NCI-H2029 (cell line): ENCODE data around the gene SLC38A10.

Experiments
- DNase-seq: peaks from one replicate; lab custom pipeline; 2025; lab: John Stamatoyannopoulos, UW

Gene SLC38A10

DNA sequence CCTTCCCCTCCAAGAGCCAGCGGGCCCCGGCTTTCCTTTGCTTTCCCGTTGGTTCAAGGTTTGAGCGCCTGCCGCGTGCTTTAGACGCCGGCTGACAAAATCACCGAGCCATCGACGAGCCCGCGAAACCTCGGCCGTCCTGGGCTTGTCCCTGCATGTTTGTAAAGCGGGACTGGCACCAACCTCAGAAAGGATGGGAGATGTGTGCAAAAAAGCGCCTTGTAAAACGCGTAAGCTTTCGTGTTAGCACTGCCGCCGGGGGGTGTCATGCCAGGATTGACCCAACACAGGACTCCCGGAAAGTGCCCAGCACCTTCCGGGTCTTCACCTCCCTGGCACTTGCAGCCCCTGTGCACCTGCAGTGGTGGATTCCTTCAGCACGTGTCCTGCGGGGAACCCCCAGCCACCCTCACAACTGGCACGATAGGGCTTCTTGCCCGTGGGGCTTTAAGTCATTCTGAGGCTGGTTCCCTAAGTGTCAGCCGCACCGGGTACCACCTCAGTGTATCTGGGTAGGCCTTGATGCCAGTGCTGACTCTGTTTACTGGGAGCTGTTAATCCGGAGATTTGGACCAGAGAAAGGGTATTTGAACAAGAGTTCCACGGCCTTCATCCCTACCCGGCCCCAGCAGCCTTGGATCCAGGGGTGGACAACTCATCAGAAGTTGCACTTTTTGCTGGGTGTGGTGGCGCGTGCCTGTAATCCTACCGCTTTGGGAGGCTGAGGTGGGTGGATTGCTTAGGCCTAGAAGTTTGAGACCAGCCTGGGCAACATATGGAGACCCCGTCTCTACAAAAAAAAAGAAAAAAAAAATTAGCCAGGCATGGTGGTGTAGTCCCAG, 55.2 kb downstream of the SLC38A10 start:
- DNase-seq: no peak

DNA sequence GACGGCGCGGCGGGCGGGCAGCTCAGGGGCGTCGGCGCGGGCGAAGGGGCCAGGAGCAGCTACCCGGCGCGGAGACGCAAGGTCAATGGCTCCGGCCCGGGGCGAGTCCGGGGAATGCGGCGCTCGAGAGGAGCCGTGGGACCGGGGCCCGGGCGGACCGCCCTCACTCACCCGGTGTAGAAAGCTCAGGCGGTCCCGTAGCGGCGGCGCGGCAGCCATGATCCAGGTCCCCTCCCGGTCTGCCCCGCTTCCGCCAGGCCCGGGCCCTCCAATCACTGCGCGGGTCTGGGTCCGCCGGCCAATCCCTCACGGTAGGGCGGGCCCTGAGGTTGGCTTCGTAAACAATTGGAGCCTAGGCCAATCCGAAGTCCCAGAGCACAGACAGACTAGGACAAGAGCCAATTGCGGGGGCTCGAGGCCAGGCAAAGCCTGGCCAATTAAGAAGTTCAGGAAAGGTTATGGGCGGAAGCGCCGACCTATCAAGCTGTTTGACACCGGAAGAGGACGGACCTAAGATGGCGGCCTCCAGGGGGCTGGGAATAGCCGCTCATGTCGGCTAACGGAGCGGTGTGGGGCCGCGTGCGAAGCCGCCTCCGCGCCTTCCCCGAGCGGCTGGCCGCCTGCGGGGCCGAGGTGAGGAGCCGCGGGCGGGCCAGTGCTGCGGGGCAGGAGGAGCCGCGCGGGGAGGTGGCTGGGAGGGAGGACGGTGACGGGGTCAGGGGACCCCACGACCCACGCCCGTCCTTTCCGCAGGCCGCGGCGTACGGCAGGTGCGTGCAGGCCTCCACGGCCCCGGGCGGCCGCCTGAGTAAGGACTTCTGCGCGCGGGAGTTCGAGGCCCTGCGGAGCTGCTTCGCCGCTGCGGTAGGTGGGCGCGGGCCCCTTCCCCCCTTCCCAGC, 56.0 kb downstream of the SLC38A10 start, which contains the start of the genes NDUFAF8 and TEPSIN:
NDUFAF8 (plus strand) TSS at position 504 of the 899 bp plus-strand sequence; CDS start at position 550, 46 bp downstream.
TEPSIN (minus strand) TSS at position 241 of the 899 bp plus-strand sequence; CDS start at position 219, 22 bp downstream.
- peak; percentile 96 for DNase-seq

DNA sequence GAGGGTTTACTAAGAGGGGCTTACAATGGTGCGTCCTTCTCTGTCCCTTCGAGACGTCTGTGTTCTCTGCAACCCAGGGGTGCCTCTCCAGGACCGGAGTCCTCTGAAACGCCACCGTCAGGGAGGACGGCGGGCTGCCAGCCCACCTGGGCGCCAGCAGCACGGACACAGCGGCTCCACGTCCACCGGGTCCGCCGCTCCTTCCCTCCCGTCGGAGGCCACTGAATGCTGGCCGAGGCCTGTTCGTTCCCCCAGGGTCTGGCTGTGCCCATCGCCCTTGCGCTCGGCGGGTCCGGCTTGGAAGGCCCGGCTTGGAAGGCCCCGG, 56.7 kb downstream of the SLC38A10 start:
- DNase-seq: no peak

DNA sequence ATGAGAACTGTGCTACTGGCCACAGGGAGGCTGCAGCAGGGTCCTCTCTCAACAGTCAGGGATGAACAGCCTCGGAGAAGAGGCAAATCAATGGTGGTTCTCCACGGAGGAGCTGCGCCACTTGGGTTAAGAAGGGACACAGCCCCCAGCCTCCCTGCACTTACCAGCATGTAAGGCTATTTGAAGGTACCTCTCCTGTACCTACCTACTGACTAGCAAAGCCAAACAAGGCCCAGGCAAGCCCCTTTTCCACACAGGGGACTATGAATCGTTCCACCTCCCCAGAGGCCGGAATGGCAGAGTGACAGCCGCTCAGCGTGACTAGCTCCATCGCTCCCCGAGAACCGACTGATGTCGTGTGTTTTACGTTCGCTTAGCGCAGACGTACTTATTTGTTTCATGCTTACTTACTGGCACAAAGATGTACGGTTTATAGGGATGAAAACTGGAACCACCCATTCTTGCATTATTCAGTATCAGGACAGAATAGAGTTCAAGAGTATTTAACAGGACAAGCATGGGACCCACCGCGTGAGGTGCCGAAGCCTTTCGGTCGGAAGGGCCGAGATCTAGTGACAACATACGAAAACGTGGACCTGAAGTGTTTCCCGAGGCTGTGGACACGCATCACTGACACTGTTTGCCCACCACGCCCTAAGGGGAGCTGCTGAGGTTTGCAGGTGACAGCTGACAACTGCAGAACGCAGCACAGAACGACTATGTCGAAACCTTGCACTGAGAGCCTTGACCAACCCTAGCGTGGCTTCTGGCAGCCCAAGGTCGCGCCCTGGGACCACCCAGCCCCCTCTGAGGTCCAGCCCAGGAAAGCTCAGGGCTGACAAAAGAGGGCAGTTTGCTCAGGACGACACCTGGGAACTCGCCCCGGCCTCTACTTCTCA, 57.3 kb downstream of the SLC38A10 start:
- no peak for DNase-seq

DNA sequence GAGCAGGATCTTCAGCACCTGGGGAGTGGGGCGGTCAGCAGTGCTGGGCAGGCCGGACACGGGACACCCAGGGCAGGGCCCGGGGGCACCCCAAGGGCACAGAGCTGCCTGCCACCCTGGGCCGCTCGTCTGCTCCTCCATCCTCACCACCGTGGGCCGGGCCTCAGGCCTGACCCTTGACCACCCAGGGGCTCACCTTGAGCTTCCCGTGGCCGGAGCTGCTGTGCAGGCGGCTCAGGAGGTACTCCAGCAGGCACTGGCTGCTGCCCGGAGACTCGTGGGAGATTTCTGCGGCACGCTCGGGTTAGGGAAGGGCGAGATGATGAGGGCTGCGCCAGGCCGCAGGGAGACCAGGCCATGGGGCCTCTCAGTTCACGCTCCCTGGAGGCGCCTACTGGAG, 58.3 kb downstream of the SLC38A10 start:
- no peak for DNase-seq

DNA sequence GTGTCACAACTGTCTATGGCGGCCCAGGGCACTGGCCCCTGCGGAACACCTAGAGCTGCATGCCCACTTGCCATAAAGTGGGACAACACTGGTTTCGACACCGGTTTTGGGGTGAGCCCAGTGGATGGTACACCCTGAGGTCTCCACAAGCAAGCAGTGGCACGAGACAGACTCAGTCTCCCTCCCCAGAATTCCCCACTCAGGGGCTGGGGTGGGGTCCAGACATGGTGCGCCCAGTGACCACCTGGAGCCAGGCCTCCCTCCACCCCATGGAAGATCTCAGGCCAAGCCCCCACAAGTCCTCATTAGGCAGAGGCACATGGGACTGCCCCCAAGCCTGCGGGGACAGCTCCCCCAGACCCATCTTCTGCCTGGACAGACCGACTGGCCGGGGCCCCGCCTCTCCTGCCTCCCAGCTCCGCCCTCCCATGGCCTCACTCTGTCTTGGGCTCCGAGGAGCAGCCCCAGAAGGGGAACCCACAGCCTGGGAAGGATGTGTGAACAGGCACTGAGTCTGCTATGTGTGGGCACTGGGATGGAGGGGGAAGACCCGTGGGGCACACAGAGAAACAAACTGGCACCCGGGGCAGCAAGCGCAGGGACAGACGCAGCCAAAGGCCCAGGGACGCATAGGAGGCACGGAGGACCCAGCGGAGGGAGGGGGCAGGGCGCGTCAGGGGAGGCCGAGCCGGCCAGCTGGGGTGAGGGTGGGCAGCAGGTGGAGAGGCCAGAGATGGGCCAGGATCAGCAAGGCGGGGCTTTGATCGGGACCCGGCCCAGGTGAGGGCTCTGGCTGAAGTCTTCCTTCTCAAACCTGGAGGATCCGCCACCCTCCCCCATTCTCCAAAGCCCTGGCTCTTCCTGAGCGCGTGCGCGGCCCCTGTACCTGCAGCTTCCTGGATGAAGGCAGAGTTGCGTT, 59.0 kb downstream of the SLC38A10 start:
- no peak for DNase-seq

DNA sequence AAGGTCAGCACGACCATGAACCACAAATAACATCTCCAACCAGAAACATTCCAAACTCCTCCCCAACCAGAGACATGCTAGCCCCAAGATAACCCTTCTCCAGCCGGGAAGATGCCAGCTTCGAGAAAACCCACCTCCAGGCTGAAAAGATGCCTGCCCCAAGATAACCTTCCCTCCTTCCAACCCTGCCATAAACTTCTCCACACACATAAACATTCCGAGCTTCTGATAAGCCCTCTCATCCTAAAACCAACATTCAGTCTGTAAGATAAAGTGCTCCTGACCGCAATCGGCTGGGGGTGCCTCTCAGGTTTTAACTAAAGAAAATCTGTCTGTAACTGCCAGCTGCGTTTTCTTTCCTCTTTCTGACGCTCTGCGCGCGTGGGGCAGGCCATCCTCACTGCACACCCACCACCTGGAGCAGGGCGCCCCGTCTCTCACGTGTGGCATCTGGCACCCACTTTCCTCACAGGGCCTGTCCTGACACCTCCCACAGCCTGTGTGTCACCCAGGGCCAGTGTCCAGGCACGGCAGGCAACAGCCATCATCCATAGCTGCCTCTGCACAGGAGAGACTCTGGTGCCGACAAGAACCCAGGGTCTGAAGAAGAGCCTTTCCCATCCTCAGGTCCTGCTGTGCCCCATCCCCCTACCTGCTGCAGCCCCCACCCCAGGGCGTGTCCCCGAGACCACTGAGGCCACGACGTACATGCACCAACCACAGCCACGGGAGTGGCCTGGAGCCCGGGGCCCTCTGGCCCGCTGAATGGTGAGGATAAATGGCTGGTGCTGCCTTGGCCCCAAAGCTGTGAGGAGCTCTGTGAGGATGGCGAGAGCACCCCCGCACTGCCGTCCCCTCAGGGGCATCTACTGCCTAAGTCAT, 59.9 kb downstream of the SLC38A10 start:
- no peak for DNase-seq

DNA sequence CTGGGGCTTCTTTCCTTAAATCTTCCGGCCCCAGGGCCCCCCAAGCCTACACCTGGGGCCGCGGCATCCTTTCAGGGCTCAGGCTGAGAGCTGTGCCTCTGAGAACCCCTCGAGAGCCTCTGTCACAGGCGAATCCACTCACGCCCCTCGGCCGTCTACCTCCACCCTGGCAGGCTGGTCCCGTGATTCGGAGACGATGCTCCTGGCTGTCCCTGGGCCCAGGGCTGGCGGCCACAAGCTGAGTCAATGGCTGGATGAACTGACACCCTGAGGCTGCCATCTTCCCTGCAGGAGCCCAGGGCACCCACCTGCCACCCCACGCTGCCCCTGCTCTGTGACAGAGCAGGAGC, 60.6 kb downstream of the SLC38A10 start:
- DNase-seq: no peak

DNA sequence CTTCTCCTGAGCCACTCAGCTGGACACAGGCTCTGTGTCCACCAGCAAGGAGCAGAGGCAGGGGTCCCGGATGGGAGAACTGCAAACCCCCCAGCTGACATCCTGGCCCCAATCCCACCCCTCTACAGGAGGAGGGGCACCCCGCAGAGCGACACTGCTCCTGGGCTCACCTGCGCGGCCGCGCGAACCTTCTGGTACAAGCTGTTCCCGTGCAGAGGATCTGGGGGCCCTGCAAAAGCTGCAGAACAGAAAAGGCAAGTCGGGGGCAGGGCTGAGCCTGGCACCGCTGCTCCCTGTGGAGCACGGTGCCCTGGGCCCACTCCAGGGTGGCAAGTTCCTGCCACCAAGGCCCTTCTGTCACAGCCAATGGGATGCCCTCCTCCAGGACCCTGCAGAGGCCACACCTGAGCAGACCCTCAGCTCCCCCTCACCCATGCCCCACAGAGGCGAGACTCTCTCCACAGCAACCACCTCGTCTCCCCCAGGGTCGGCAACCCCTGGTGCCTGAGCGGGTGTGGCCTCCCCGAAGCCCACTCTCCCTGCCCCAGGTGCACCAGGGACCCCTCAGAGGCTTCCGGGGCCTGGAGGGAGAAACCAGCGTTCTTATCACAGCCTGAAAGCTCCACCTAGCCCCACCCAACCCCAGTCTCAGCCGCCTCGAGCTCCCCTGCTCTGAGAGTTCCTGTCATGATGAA, 61.1 kb downstream of the SLC38A10 start:
- no peak for DNase-seq

DNA sequence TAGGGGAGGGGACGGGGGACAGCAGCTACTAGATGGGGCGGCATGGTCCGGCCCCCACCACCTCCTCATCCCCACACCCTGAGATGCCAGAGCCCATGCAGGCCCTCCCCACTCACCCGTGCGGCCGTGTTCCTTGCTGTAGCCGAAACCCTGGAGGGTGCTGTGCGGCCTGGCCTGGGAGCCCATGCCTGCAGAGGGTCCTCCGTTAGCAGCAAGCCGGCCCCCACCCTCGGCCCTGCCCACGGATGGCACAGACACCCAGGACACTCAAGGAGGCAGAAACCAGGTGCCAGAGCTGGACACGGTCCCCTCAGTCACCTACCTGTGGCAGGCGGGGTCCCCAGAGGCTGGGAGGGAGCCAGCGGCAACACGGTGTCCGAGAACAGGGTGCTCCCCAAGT, 61.8 kb downstream of the SLC38A10 start:
- no peak for DNase-seq

DNA sequence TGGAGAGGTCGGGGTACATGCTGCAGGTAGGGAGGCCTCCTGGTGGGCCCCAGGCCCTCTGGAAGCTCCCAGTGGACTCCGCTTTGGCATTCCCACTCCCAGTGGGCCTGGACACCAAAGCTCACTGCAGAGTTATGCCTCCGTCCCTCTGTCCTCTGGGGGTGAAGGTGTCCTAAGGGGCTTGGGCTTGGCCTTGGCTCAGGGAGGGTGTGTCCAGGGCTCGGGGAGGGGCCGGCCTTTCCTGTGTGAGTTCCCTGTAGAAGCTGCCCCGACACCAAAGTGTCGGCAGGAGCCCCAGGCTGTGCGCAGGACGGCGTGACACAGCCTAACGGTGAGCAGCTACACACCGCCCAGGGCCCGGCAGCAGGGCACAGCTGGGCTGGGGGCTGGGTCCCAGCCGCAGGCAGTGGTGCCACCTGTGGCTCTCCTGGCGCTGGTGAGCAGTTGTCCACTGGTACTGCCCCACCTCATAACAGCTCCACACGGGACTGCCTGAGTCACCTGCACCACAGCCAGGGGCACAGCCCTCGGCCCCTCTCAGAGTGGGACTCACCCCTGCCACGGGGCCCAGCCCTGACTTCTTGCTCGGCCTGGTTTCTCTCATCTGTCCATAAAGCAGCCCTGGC, 62.4 kb downstream of the SLC38A10 start:
- DNase-seq: no peak

DNA sequence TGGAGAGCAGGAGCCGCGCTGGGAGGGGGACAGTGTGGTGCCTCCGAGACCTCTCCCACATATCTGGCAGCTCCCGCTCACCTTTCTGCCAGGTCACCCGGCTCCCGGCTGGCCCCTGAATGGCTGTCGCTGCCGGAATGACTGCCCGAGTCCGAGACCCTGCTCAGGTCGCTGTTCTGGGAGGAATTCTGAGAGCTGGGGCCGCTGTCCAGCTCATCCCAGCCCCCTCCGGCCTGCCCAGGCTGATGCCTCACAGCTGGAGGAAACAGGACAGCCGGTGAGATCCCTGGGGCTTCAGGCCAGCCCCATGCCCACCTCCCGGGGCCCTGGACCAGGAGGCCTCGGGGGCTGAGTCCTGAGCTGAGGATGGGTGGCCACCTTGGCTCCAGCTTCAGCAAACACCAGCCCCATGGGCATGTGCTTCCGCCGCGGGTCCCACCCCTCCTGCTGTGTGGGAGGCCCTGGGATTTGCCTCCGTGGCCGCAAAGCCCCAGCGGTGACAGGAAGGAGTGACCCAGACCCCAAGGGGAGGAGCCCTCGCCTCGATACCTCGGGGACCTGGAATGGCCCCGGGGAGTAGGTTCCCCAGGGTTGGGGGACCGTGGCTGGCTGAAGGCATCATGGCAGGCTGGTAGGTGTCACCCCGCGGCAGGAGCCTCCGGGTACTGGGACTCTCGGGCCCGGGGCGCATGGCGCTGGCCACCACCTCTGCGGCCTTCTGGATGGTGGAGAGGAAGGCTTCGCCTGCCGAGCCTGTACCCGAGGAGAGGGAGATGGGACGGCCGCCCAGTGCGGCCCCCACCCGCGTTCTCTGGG, 63.1 kb downstream of the SLC38A10 start:
- no peak for DNase-seq

DNA sequence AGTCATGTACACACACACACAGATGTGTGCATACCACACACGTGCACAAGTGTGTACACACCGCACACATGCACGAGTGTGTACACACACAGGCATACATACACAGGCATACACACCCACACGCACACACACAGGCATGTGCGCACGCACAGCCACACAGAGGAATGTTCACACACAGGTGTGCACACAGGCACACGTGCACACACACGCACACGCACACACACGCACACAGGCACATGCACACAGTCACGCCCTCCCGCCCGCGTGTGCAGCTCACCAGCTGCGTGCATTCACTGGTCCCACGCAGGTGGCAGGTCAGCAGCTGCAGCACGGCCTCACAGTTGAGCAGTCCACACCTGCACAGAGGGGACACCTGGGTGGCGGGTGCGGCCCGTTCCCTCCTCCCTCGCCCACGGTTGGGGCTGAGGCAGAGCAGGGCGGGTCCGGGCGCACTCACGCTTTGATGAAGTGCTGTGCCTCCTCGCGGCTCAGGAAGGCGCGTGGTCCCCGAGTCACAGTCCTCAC, 63.9 kb downstream of the SLC38A10 start:
- no peak for DNase-seq

DNA sequence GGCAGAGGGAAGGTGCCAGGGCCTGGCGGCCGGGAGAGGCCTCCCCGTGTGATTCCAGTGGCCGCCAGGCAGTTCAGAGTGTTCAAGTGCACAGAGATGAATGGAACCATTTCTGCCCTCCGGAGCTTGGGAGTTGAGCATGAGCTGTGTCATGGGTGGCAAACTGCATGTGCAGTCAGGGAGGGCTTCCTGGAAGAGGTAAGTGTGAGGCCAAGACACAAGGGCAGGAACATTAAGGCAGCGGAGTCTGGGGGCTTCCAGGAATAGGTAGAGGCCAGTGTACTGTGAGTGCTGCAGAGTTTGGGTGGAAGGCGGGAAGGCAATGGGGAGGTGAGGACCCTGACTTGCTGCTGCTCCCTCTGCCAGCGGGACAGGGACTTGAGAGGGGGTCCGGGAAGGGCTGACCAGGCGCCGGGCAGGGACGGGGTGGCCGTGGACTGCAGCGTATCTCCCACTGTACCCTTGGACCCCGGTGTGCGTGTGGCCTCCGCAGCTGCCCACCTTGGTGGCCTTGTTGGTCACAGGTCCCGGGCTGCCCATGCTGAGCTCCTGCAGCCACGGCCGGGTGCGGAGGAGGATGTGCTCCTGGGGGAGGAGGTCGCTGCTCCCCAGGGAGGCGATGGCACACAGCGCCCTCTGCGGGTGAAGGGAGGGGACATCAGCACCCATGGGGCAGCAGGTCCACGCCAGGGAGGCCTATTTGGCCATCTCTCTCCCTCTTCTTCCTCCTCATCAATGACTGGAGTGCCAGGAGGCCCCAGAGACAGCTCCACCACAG, 64.9 kb downstream of the SLC38A10 start:
- DNase-seq: no peak

DNA sequence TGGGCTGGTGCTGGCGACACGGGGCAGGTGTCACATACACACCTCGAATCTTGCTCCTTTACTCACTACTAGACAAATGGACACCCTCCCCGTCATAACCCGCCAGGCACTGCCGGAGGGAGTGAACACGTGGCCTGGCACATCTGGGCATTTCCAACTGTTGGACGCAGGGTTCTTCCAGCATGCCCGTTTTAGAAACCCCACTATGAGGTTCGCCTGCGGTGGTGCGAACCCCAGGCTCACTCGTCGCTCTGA, 65.5 kb downstream of the SLC38A10 start:
- DNase-seq: no peak

DNA sequence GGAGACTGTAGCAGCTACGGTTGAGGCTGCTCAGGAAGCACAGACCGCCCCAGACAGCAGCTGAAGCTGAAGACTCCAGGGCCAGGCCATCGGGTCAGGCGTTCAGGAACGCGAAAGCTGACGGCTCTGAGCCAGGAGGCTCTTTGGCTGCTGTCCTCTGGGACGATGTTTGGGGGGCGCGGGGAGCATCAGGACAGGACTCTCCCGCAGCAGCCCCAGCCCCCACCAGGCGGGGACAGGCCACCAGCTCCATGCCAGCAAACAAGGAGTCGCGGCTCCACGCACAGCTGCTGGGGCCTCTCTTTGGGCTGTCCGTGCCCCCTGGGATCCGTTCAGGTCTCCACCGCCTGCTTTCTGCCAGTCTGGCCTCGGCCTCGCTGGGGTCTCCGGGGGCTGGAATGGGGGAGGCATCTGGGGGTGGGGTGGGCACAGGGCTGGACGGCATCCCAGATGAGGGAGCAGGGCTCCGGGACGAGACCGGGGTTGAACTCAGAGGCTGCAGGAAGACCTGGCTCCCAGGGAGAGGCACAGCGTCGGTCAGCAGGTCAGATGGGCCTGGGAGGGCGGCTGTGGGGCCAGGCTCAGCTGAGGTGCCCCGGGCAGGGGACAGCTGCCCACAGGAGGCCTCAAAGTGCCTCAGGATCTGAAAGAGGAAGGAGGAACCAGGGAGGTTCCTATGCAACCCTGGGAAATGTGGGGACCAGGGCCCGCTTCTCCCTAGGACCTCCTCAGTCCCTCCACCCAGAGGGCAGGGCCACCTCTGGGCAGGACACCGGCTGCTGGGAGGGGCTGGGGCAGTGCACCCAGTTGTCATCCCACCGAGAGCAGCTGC, 66.1 kb downstream of the SLC38A10 start:
- no peak for DNase-seq
